Fibroblast of skin of back (primary cell): Measurements from ENCODE around the gene ZNF584.
A peak's percentile ranks its signal among the peaks of the same experiment; 100 is the strongest.
"Not testable (repeated sequence)": the region's sequence is repeated elsewhere in the genome, so short reads cannot be mapped to it uniquely, and the experiment has no call there.

Experiments used
- DNase-seq: peaks from one replicate; pipeline ENCODE4 v3.0.0-alpha.2; 2013

Gene ZNF584

DNA sequence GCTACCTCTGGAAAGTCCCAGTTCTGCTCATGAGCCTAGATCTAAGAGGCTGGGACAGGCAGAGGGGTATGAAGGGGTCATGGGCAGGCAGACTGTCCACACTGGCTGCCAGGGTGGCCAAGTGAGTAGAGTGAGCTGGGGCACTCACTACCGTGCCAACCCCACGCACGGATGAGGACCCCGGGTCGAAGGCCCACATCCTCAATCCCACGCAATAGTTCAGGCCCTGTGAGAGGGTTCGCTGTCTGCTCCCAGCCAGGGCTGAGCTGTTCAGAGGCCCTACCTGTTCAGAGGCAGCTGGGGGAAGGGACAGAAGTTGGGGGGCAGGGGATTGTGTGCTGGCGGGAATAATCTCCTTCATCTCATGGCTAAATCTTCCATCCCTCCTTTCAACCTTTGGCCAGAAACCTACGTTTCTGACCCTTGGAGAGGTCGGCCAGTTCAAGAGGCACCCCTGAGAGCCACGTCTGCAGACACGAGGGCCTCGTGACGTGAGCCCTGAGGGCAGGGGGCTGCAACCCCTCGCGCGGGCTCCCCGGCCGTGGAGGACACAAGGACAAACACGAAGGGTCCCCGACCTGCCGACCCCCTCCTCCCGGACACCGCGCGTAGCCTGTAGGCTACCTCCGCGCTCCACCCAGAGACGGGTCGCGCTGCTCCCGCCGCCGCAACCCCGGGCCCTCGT is 22.4 kb upstream of the ZNF584 start:
- DNase-seq, result no peak

DNA sequence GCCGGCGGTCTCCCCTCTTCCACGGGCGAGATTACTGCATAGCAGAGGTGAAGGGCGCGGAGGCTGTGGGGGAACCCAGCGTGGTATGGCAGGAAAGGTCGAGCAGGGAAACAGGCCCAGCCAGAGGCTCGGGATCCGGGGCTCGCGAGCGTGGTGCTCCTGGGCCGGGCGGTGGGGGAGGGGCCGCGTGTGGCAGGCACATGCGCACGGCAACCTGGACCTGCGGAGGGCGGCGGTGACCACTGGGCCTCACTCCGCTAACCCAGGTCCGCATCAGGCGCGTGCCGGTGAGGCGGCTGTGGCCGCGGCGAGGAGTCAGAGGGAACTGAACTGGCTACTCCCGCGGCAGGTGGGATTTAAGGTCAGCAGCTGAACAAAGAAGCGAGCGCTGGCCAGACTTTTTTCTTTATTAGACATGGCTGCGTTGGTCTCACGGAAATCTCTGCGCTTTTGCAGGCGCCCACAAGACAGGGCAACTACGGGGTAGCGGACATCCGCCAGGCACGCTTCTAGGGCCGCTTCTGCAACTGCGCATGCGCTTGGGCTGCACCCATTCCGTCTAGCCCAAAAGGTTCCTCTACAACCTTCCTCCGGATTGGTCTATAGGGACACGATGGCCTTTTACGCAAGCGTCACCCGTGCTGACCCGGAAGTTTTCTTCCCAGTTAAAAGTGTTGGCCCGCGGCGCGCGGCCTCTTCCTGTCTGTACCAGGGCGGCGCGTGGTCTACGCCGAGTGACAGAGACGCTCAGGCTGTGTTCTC is 21.7 kb upstream of the ZNF584 start, which contains the start of gene RPS5:
TSS of gene RPS5 (plus strand) at position 694 of the 762 bp plus-strand sequence. CDS start 869 bp downstream, outside the sequence.
- DNase-seq, result peak; percentile 99

DNA sequence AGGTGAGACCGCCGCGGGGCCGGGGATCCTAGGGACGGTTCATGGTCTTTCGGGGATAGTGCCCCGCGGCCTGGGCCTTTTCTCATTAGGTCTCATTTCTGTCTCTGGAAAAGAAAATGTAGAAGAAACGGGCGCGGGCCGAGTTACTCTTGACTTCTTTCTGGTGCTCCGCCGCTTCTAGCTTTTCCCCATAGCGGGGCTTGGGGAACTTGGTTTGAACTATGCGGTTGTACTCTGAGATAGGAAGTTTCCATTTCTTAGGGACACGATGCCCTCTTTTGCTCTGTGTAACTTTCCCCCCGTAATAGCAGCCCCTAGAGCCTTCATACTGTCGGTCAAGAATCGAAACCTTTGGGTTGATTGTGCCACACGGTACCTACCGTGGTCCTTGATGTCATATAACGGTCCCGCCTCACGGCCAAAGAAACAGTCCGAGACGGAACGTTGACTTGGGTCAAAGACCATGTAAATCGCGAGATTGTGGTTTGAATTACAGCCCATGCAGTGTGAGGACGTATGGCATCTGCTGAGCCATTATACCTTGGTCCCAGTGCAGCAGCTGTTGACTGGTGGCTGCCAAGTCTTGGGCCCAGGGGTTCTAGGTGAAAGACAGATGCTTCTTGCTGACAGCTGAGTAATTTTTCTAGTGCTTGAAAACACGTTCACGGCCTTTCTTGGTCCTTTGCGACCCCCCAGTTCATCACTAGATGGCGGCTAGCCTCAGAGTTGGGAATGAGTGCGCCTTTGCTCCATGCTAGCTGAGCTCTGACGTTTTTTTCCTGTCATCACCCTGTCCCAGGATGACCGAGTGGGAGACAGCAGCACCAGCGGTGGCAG is 20.9 kb upstream of the ZNF584 start:
- DNase-seq, result no peak

DNA sequence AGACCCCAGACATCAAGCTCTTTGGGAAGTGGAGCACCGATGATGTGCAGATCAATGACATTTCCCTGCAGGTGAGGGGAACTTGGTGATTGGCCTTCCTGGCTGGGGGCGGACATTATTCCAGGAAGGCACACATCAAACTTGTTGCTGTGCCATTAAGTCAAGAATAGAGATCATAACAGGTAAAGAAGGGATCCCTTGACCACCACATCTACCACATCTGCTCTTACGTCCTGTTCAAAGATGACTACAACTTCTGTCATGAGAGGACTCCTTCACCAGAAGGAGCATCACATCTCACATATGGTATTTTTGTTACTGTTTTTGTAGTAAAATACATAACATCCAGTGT is 20.3 kb upstream of the ZNF584 start:
- no peak for DNase-seq

DNA sequence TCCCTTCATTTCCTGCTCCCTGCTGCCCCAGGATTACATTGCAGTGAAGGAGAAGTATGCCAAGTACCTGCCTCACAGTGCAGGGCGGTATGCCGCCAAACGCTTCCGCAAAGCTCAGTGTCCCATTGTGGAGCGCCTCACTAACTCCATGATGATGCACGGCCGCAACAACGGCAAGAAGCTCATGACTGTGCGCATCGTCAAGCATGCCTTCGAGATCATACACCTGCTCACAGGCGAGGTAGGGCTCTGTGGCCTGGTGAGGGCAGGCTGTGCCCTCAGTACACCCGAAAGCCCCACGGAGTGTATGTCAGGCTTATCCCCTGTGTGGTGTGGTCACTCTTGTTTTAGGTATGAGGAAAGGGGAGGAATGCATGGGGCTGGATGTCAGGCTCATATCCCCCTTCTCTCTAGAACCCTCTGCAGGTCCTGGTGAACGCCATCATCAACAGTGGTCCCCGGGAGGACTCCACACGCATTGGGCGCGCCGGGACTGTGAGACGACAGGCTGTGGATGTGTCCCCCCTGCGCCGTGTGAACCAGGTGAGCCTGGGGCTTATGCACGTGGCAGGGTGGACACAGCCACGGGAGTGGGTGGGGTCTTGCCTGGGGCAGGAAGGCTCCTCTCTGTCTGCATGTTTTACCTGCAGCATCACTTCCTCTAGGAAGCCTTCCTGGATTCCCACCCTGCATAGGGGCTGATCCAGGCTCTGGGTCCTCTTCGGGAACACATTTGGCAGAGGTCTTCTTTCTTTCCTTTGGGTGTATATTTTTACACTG is 15.3 kb upstream of the ZNF584 start:
- DNase-seq, result no peak

DNA sequence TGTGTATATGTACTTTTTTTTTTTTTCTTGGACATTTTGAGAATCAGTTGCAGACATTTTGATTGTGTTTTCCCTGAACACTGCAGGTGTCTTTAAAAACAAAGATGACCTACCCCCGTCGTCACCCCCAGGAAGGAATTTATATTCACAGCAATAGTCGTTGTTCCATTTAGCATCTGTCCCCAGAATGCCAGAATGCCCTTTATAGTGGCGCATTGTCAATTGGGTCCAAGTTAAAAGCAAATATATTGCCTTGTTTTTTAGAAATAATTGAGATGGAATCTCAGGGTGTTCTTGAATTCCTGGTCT is 14.8 kb upstream of the ZNF584 start:
- DNase-seq, result no peak

DNA sequence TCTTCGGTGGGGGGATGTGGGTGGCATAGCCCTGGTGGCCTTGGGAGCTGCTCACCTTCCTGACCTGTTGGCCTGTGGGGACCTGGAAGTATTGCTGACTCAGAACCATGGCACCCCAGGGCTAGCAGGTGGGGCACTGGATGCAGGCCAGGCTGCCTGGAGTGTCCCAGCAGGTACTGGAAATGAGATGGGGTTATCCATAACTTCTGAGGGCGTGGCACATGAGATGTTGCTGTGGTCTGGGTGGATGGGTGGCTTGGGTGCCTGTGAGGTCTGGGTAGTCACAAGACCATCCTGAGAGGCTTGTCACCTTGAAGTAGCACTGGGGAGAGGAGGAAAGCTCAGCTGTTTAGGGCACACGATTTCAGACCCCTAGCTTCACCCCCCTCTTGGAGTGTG is 13.6 kb upstream of the ZNF584 start:
- DNase-seq, result no peak

DNA sequence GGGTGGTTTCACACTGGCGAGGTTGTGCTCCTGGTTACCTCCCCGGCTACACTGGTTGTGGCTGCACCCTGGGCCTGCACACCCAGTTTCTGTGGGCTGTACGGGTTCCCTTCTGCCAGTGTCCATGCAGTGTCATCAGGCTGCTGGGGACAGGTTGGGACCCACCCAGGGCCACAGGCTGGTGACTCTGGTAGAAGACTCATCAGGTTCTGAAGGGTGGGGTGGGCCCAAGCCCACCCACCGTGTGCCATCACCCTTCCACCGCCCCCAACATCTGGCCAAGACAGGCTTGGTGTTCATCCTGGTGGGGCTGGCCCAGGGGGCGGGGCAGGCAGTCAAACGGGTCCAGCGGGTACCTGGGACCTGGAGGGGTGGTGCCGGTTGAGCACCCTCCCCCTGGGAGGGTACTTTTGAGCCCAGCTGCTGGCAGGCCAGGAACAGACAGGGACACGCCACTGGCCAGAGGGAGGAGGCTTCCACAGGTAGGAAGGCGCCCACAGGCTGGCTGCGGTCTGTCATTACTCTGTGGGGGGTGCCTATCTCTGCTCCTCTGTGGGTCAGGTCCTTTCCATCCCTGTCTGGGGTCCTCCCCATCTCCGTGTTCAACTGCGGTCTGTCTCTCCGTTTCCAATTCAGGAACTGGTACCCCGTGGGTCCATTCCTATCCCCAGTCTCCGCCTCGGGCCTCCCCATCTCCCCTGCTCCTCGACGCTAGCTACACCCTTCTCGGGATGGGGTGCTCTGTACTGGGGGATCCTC is 13.1 kb upstream of the ZNF584 start, which contains the start of gene RNF225:
TSS of gene RNF225 (plus strand) at position 437 of the 759 bp plus-strand sequence. CDS start 434 bp downstream, outside the sequence.
- DNase-seq, result no peak

DNA sequence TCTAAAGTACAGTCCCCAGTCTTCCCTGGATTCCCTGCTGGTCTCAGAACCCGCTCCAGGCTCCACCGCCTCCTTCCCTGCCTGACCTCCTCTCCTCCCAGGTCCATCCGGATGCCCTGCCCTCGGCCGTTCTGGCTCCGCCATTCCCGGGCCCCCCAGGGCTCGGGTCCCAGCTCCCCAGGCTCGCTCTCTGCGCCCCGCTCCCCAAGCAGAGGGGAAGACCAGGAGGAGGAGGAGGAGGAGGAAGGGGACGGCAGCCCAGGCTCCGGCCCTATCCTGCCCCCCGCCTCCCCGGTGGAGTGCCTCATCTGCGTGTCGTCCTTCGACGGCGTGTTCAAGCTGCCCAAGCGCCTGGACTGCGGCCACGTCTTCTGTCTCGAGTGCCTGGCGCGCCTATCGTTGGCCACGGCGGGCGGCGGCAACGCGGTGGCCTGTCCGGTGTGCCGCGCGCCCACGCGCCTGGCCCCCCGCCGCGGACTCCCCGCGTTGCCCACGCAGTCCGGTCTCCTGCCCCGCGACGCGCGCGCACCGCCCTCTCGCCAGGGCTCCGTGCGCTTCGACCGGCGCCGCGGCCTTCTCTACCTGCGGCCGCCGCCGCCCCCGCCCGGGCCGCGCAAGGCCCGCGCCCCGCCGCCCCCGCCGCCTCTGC is 12.3 kb upstream of the ZNF584 start:
- no peak for DNase-seq

DNA sequence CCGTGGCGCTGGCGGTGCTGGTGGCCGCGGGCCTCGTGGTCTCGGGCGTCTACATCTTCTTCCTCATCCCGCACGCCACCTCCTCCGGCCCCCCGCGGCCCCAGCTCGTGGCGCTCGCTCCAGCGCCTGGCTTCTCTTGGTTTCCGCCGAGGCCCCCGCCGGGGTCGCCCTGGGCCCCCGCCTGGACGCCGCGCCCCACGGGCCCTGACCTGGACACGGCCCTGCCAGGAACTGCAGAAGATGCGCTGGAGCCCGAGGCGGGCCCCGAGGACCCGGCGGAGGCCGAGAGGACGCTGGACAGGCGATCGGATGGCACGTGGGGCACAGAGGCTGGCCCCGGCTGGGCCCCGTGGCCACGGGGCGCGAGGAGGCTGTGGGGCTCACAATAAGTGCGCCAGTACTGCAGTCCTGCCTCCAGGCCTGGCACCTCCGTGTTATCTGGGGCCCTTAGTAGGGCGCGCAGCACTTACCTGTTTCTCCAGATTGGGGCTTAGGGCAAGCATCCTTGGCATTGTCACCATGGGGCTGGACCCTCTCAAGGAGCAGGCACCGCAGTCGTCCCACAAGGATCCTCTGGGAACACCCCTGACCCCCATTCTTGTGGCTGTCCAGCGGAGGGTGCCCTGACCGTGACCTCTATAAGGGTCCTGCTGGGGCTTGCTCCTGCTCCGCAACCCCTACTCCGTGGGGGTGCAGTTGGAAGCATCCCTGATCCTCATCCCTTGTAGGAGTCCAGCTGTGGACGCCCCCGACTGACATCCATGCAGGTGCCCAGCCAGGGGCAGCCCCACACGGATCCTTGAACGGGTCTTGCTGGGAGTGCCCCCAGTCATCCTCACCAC is 11.5 kb upstream of the ZNF584 start:
- DNase-seq, result no peak

DNA sequence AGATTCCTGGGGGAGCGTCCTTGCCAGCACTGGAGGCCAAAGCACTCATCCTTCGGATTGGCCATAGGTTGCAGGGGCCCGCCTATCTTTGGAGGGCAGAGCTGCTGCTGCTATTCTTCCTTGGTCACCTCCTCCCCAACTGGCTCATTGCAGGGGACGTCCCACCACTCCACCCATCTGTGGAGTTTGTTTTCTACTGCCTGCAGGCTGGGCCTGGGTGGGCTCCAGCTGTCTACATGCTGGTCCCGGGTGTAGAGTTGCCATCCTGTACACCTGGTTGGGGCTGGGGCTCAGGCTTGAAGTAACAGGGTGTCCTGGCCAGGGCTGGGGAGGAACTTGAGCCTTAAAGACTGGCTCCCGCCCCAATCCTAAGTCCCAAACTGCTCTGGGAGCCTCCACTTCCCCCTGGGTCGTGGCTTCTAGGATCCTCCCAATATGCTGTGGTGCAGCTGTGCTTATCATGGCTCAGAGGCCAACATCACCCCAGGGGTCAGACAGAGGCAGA is 10.9 kb upstream of the ZNF584 start:
- no peak for DNase-seq

DNA sequence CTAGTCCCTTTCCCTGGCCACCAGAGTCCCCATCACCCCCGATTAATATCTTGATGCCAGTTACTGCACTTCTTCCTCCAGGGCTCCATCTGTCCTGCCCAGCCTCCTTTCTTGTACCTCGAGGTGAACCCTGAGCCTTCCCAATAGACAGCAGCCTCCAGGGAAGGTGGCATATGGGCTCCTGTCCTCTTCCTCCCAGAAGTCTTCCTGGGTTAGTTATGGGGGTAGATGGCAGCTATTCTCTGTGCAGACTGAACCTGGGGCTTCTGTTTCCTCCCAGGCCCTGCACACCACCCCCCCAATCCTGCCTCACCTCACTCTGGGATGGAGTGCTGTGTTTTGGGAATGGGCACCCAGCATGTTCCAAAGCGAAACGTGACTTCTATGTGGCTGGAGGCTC is 10.4 kb upstream of the ZNF584 start:
- DNase-seq, result no peak

DNA sequence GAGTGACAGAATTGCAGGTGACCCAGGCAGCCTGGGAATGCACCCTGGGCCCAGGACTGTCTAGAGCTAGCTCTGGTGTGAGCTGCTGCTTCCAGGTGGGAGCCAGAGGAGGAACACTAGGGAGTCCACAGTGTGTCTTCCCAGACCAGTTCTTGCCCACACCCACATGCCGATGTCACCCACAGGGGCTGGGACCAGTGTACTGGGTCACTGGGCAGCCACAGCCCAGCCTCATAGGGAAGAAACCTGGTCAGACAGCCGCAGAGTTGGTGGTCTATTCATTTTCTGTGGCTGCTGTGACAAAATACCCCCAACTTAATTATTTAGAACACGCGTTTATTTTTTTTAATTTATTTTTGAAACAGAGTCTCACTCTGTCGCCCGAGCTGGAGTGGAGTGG is 9.9 kb upstream of the ZNF584 start:
- DNase-seq, result no peak

DNA sequence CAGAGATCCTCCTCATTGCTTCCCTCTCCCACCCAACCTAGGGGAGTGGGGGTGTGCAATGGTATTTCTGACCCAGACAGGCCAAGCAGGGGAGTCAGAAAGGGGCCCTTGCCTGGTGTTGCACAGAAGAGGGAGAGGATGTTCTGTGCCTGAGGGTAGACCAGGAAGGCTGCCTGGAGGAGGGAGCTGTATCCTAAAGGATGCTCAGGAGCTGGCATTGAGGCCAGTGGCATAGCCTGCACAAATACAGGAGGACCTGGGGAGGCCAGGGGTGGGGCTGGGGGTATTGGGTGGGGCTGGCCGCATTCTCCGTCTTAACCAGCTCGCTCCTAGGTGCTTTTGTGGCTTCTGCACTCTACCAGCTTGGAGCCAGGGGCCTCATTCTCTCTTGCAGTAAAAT is 8.5 kb upstream of the ZNF584 start:
- DNase-seq, result no peak

DNA sequence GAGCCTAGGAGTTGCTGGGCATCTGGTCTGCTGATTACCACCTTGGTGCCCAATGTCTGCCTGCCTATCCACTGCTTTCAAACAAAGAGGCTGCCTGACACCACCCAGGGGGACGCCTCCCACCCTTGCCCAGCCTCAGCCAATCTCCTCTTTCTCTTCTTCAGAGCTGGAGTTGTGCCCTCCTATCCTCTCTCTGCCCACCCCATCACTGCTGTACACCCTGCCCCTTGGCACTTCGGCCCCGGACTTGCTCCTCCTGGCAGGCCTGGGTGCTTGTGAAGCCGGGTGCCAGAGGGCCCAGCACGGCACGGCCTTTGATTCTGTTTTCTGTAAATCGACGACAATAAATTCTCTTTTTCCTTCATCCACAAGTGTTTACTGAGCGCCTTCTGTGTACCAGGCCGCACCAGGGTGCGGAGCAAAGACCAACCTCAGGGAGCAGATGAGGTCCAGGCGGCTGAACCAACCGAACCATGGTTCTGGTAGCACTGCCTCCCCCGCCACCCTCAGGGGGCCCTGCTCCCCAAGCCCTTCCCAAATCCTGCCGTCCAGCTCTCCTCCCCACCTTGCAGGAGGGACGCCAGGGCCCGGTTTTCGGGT is 8.0 kb upstream of the ZNF584 start:
- no peak for DNase-seq

DNA sequence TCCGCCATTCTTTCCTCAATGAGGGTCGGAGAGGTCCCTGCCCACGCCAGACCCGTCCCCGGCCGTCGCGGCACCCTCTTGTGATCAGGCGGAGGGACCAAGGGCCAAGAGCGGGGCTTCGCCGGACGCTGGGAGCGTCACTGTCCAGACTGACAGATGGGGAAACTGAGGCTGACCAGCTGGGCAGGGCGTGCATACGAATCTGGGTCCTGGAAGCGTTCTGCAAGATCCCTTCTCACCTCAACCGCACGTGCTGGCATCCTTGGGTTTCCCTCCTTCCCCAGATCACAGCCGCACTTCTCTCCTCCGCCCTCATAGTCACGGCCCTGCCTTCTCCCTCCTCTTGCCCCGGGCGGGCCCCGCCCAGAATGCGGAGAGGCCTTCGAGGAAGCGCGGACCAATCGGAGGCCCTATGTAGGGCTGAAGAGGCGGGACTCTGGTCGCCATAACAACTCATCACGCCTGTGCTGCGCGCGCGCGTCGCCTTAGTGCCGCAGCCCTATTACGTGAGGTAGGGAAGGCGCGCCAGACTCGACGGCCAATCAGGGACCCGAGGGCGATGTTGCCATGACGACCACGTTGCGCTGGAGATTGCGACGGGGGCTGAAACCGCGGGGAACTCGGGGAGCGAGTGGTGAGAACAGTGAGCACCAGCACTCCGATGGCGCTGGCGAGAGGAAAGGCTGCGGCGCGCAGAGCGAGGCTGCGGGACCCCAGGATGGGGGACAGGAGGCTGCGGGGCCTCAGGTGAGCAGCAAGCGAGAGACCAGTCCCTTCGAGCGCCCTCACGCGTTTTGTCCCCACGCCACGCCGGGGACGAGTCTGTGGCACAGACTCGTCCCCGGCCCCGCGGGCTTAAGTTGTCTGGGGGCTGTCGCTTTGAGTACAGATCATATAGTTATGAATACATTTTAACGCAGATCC is 7.3 kb upstream of the ZNF584 start:
- peak; percentile 99 for DNase-seq

DNA sequence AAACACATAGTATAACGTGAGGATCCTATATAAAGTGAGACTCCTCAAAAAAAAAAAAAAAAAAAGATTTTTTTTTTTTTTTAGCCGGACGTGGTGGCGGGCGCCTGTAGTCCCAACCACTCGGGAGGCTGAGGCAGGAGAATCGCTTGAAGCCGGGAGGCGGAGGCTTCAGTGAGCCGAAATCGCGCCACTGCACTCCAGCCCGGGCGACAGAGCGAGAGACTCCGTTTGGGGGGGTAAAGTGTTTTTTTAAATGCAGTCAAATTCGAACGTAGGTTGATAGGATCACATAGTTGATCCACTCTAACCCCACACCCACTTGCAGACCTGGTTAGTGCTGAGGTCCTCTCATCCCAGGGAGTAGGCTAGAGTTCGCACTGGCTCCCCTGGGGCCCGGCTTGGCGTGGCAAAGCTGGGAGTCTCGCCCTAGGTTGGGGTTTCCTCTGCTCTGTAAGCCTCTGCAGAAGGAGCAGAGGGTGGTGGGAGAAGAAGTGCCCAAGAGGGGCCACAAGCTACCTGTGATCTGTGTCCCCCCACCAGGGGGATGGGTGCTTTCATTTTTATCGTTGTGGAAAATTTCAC is 6.5 kb upstream of the ZNF584 start:
- no peak for DNase-seq

DNA sequence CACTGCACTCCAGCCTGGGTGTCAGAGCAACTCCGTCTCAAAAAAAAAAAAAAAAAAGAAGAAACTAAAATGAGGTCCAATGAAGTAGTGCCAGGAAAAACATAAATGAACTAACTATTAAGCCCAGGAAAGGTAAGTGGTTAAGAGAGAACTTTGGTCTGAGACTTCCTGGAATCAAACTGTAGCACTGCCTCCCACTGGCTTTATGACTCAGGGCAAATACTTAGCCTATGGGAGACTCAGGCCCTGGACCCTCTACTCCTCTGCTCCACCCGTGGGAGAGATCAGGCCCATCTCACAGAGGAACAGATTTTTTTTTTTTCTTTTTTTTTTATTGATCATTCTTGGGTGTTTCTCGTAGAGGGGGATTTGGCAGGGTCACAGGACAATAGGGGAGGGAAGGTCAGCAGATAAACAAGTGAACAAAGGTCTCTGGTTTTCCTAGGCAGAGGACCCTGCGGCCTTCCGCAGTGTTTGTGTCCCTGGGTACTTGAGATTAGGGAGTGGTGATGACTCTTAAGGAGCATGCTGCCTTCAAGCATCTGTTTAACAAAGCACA is 4.5 kb upstream of the ZNF584 start:
- DNase-seq, result not testable (repeated sequence)
